CD4-positive, alpha-beta T cell treated with Interleukin-15 for 1 hour (primary cell): ENCODE measurements around the gene CEACAM19.

Source experiments
- DNase-seq: peaks from one replicate; pipeline ENCODE4 v3.0.0-alpha.2; 2020

CEACAM19 gene

DNA sequence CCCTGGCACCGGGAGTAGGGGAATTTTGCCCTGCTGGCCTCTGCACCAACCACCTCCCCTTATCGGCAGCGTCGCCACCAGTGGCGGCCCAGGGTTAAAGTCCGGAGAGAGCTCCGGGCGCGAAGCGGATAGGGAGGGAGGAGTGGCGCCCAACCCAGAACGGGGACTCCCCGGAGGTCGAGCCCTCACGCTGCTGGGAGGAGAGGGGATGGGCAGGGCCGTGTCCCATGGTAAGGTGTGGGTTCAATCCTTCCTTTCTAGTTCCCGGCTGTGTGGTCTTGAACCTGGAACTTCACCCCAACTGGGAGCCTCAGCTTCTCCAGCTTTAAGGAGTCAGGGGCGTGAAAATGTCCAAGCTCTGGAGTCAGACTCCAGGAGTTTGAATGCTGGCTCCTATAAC, 54.0 kb downstream of the CEACAM19 start:
- DNase-seq, result no peak

DNA sequence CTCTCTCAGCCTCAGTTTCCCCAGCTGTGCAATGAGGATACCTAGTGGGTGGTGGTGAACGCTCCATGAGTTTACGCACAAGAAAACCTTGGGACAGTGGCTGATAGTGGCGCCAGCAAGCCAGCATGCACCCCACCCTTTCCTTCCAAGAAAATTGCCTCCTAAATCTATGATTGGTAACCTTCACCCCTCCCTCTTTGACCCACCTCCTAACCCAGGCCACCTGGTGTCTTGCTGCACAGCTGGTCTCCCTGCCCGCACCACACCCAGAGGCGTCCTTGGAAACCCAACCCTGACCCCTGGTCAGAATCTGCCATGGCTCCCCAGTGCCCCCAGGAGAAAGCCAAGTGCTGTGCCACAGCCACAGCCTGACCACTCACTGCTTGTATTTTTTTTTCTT, 54.4 kb downstream of the CEACAM19 start:
- DNase-seq, result no peak

DNA sequence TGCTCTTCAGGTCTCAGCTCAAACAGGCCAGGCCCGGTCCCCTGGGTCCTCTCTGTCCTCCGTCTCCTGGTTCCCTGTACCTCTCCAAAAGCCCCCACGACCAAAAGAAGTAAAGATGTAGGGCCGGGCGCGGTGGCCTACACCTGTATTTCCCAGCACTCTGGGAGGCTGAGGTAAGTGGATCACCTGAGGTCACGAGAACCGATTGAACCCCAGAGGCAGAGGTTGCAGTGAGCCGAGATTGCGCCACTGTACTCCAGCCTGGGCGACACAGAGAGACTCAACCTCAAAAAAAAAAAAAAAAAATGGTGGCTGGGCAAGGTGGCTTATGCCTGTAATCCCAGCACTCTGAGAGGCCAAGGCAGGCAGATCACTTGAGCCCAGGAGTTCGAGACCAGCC, 55.2 kb downstream of the CEACAM19 start:
- DNase-seq, result no peak

DNA sequence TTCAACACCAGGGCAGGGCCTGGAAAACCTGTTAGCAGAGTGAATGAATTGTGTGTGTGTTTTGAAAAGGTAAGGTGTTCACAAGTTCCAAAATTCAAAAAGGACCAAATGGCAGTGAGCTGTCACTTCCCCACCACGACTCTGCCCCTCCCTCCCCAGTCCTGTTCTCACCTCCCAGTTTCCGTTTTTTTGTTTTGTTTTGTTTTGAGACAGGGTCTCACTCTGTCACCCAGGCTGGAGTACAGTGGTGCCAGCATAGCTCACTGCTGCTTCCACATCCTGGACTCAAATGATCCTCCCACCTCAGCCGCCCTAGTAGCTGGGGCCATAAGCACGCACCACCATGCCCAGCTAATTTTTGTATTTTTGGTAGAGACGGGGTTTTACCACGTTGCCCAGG, 56.9 kb downstream of the CEACAM19 start:
- no peak for DNase-seq

DNA sequence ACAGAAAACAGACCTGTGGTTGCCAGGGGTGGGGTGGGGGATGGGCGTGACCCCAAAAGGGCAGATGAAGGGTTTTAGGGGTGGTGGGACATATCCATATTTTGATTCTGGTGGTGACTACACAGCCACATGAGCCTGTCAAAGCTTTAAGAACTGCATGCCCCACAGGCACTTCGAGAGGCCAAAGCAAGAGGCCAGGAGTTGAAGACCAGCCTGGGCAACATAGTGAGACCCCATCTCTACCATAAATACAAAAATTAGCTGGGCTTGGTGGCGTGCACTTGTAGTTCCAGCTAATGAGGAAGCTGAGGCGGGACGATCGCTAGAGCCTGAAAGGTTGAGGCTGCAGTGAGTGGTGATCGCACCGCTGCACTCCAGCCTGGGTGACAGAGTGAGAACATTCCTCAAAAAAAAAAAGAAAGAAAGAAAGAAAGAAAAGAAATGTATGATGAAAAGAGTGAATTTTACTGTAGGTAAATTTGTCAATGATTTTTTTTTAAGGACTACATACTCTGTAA, 58.3 kb downstream of the CEACAM19 start:
- no peak for DNase-seq

DNA sequence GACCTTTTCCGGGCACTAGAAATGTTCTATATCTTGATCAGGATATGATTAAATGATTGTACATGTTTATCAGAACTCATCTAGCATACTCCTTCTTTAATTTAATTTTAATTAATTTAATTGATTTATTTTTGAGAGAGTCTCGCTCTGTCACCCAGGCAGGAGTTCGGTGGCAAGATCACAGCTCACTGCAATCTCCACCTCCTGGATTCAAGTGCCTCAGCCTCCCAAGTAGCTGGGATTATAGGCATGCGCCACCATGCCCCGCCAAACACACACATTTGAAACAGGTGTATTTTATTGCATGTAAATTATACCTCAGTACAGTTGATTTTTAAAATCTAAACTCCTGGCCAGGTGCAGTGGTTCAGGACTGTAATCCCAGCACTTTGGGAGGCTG, 59.8 kb downstream of the CEACAM19 start:
- DNase-seq, result no peak

DNA sequence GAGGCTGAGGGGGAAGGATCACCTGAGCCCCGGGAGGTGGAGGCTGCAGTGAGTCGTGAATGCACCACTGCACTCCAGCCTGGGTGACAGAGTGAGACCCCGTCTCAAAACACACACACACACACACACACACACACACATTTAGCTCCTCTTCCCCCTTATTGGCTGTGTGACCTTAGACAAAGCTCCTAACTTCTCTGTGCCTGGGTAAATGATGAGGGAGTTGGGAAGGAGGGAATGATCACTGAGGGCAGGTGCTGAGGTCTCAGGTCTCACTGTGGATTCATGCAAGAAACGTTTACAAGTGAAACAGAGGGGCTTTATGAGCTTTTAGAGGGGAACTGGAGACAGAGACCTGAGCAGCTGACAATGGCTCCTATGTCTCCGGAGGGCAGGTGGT, 60.3 kb downstream of the CEACAM19 start:
- no peak for DNase-seq

DNA sequence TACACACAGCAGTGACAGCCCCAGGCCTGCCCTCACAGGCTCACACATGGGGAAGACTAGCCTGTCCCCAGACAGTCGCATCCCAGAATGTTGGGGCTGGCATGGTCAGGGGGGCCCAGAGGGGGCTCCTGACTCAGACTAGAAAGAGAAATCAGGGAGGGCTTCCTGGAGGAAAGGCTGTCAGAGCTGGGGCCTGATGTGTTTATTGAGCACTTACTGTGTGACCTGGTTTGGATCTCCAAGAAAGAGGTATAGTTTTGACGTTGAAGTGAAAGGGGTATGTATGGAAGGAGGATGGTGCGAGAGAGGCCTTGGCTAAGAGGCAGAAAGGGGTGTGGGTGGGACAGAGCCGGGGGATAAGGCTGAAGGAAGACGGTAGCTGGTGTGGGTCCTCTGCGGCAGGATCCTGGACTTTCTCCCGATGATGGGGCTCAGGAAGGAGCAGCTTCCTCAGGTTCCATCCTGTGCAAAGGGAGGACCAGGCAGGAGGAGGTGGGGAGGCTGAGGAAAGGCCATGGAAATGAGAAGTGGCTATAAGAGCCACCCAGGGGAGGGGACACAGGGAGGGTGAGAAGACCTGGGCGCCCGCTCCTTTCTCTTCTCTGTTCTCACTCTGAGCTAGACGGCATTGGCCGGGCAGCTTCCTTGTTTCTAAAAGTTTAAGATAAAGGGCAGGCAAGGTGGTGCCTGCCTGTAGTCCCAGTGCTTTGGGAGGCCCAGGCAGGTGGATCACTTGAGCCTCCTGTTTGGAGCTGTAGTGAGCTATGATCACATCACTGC, 61.1 kb downstream of the CEACAM19 start:
- no peak for DNase-seq
